ENCODE data around the gene CEP55. TPM values are rescaled to one million over a fixed set of nuclear protein-coding genes. Genes with fewer than 3 reads are reported as not detected.

CEP55 gene
- total RNA-seq, 1 donor from 2014 or later, result 0.89 TPM

DNA sequence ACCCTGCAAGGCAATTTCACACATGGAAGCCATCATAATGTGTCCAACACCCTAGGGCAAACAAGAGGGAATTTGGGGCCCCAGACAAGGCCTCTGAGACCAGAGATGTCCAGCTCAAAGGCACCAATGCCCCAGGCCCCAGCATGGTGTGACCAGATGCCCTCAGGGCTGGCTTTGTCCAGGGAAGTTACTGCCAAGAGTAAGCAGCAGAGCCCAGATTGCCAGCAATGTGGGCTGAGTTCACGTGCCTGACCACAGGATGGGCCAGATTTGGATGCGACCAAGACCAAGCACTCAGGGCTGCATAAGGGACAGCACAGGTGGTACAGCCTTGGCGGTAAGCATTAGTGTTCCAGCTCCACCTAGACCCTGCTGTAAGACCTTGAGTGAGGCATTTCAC, 27.0 kb upstream of the CEP55 start:
- DNase-seq (ENCODE audit: low spot score), result no peak

DNA sequence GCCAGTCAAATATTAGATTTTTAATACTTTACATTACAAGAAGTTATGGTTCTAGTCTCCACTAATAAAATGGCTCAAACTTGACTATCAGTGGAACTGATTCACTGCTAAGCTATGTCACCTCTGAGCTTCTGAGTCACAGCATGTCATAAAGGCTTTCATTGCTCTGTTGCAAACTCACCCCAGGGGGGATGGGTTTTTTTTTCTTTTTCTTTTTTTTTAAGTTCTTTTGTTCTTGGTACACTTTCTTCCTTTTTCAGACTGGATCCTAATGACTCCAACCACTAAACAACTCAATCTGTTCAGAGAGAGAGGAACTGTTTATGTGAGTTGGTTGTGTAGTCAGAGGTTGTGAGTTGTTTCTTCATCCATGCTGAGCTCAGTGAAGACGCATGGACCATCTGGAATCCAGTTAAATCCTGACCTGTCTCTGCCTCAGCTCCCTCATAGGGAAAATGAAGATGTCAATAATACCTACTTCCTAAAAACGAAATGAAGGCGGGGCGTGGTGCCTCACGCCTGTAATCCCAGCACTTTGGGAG, 25.2 kb upstream of the CEP55 start:
- no peak for DNase-seq (ENCODE audit: low spot score)

DNA sequence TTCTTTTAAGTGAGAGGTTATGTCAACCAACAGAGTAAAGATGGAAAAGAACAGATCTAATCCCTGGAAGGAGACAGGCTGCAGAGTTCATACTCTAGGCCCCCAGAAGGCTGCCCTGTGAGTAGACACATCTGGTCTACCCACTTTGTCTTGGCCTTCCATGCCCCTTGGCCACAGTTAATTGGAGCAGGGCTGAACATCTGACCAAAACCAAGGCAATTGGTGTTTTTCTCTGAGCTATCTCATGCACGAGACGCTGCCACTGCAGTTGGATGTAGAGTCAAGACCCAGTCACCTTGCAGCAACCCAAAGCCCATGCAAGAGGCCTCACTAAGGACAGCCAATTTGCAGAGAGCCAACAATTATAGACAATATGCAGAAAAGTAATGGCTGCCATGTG, 23.3 kb upstream of the CEP55 start:
- DNase-seq (ENCODE audit: low spot score), result no peak

DNA sequence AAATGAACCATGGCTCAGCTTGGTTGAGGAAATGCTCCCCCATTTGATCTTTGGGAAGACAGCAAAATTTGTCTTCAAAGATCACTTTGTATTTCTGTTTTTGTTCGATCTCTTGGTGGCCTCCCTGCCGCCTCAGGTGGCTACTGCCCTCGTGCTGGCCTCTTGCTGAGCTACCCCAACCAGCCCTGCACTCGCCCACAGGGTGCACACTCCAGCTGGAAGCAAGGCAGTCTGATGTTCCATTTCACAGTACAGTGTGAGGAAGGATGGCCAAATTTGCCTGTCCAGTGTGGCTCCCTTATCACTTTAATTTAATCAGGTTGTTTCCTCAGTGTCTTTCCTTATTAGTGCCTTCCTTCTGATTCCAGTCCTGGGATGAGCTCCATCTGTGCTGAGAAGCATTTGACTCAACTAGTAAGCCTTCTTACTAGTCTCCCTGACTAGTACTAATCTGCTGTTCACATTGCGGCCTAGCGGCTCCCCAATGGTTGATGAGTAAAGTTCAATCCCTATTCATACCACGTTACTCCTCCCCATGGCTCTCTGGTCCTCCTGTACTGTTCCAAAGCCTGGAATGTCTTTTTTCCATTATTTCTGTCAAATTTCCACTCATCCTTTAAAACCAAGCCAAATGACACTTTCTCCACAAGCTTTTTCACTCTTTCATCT, 22.5 kb upstream of the CEP55 start:
- no peak for DNase-seq (ENCODE audit: low spot score)

DNA sequence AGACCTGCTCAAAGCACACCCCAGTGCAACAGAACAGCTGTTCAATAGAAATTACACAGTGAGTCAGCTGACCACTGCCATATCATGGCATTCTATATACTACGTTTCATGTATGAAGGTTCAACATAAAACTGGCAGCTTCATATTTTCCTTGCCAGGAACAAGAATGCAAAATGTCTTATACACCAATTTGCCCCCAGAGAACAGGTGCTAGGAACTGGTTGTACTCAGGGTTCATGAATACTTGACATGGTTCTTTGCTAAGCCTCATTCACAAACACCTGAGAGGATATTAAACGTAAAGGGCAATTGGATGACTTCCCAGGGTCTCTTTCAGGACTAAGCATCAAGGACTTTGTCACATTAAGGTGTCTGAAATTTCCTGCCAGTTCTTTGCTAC, 21.2 kb upstream of the CEP55 start:
- no peak for DNase-seq (ENCODE audit: low spot score)

DNA sequence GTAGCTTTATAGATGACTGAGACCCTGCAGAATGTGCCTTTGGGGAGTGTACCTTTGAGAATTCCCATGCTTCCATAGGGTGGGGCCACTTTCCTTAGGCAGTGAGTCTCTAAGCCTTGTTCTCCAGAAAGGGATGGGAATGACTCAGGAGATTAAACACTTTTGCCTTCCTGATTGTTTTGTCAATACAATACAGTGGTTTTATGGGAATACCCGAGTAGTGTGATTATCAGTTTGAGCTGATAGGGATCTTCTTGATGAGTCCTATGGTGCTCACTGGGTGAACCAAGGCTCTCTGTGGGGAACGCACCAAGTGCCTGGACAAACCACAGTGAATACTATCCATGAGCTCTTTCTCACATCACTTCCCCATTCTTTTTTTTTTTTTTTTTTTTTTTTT, 20.5 kb upstream of the CEP55 start:
- DNase-seq (ENCODE audit: low spot score), result no peak

DNA sequence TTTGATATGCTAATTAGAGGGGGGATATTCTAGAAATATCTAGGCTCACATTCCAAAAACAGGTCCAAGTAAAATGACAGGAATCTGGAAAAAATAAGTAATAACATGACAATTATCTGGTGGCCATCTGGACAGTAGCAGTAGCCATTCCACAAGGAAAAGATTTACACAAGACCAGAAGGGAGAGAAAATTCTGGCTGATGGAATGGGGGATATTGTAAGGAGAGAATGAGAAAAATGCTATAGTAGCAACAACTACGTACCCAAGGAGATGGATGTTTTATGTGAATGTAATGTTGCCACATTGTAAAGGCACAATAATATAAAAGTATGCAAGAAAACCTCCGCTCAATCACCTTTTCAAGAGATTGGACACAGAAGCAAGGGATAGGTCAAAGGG, 19.7 kb upstream of the CEP55 start:
- no peak for DNase-seq (ENCODE audit: low spot score)

DNA sequence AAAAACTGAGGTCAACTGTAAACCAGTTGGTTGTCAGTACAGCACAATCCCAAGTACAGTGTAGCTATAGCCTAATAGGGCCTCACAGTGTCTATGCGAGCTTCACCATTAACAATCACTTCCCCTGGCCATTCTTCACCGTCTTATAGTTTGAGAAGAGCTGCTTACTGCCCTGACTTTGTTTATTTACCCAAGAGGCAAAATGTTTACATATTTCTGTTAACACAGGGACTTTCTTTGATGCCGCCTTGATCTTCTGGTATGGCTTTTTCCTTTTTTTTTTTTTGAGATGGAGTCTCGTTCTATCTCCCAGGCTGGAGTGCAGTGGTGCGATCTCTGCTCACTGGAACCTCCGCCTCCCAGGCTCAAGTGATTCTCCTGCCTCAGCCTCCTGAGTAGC, 17.5 kb upstream of the CEP55 start:
- no peak for DNase-seq (ENCODE audit: low spot score)

DNA sequence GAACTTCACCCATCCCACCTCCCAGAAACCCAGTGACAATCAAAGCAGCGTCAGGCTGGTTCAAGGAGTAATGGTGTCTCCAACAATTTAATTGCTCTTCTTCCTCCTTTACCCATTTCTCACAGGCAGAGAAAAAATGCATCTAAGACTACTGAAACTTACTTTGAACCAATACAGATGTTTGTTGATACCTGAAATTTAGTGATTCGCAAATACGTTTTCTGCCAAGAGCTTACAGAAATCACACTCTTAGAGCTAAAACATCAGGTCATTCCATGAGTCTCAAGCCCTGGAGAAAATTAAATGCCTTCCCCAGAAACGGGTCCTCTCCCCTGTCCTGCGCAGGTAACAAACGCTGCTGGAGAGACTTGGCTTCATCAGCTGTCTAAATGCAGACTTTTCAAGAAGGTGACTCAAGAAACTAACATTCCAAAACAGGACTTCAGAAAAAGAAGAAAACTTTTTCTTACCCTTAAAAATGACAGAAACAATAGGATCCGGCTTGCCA, 14.7 kb upstream of the CEP55 start:
- DNase-seq (ENCODE audit: low spot score), result no peak

DNA sequence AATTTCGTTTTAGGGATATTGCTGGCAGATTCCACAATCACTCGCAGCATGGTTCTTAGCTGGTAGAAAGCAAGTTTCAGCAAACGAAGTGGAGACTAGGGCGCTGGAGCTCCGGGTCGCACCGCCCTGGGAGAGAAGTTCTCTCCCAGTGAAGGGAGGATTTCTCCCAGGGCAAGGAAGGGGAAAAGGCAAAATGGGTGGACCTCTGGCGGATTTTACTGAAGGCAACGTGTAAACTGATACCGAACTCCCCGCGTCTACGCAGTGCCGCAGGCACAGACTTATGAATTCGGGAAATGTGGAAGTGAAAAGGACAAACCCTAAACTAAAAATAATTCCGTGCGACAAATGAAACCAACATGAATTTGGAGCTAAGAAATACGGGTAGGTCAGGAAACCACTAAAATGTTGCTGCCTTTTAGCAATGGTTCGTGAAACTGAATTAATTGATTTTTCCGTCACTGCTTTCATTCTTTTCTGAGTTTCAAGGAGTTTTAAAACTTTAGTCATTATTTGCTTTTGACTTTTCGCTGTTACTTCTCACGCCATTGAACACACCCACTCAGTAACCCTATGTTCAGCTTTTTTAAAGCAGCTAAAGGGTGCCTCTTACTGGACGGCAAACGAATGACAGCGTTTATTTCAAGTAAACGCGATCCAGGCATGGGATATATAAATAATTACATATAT, 14.1 kb upstream of the CEP55 start, which contains the start of gene MYOF:
Gene MYOF (minus strand): TSS at position 190 of the 690 bp plus-strand sequence. CDS start 140 bp downstream, at position 50.
- peak; percentile 73 for DNase-seq (ENCODE audit: low spot score)

DNA sequence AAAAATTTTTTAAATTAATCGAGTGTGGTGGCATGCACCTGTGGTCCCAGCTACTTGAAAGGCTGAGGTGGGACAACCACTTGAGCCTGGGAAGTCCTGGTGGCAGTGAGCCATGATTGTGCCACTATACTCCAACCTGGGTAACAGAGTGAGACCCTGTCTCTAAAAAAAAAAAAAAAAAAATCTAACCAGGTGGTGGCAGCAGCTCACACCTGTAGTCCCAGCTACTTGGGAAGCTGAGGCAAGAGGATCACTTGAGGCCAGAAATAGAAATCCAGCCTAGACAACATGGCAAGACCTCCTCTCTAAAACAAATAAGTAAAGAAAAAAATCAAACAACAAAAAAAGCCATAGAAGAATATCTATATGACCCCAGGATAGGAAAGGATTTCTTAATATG, 10.7 kb upstream of the CEP55 start:
- no peak for DNase-seq (ENCODE audit: low spot score)

DNA sequence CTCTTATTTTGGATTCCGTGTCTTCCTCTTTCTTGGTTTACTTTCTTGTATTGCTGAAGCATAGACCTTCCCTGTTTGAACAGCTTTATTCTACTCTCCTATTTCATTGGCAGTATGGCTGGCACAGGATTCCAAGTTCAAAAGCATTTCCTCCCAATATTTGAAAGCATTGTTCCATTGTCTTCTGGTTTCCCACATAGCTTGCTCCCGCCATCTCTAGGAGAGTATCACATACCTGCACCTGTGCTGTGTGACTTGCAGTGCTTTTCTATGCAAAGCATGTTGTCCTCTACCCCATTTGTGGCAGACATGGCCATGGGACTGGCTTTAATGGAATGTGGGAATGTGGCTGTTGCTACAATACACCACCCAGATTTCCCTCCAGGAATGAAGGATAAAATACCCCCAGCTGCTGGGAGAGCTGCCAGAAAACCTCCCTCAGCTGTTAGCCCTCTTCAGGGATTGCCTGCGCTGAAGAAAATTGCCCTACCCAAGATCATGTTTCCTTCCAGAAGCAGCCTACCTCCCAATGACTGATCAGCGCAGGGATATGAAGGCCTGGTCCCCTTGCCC, 7.4 kb upstream of the CEP55 start:
- DNase-seq (ENCODE audit: low spot score), result no peak

DNA sequence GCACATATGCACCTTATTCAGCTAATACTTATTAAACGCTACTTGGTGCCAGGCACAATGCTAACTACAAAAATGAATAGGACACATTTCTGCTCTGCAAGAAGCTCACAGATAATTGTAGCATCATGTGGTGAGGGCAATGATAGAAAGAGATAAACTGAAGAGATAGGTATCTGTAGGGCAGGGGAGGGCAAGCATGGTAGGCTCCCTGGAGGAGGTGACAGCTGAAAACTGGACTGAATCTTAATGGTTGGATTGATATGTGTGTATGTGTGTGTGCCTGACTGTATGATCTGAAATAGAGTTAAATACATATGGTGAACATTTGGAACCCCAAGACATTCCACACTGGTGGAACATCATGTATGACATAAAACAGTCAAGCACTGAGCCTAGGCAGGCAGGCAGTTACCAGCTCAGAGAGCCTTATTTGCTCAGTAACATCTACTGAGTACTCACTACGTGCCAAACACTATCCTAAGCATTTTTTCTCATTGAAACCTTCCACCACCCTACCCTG, 4.8 kb upstream of the CEP55 start:
- no peak for DNase-seq (ENCODE audit: low spot score)

DNA sequence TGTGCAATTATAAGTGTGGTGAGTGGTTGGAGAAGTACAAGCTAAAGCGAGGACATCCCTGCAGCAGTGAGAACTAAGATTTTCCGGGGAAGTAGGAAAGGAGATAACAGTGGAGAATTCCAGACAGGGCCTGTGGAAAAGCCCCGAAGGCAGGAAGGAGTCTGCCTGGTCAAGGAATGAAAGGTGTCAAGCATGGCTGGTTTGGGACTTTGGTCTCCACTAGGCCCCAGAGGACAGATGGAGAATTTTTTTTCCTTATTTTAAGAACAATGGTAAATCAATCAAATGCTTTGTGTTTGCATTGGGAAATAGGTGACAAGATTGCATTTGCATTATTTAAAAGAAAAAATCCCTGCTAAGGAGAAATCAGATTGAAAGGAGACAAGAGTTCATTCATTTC, 3.2 kb upstream of the CEP55 start:
- DNase-seq (ENCODE audit: low spot score), result no peak

DNA sequence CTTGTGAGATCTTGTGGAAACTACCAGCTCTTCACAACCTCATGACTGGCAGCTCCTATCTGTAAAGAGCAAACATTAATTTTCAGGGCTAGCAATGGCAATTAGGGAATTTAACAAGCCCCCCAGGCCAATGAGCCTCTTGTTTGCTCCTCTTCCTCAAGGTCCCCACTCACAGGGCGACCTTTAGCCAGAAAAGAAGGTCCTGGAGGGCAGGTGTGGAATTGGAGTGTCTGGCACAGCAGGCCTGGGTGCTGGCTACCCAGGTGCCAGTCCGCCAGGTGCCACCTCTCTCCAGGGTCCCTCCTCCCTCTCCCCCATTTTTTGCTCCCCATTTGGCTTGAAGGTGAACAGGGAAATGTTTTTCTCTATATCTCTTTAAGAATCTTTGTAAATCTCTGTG, 1.9 kb upstream of the CEP55 start:
- DNase-seq (ENCODE audit: low spot score), result no peak

DNA sequence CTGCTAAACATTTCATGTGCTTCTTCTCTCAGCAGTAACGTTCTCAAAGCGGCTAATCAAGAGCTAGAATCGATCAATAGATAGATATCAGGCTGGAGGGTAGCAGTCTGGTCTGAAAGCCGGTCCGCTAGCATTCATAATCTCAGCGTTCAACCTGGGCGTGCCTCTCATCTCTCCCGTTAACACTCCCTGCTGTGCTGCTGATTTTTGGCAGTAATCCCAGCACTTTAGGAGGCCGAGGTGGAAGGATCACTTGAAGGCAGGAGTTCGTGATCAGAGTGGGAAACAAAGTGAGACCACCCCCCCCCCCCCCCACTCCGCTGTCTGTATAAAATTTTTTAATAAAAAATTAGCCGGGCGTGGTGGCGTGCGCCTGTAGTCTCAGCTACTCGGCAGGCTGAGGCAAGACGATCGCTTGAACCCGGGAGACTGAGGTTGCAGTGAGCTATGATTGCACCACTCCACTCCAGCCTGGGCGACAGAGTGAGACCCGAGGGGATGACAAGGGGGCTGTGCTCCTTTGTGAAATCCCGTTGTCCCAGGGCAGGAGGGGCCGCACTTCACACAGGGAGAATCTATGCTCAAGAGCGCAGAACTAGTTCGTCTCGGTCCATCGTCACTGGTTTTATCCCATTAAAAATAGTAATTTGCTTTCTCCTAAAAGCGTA, 624 bp upstream of the CEP55 start:
- DNase-seq (ENCODE audit: low spot score), result no peak

DNA sequence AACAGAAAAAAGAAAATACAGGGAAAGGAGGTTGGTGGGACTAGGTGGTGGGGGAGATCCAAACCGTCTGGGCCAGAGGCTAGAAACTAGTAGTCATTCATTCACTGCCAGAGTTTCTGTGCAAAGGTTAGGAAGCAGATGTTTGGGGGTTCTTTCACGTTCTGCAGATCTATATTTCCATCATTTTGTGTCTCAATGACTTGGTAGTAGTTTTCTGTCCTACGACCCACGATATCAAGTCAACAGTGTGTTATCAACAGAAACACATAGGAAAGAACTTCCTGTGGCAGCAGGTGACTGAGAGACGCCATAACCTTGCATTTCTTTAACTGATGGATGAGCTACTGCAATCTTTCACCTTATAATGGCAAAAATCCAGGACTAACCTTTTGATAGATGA, 1.8 kb downstream of the CEP55 start:
- no peak for DNase-seq (ENCODE audit: low spot score)

DNA sequence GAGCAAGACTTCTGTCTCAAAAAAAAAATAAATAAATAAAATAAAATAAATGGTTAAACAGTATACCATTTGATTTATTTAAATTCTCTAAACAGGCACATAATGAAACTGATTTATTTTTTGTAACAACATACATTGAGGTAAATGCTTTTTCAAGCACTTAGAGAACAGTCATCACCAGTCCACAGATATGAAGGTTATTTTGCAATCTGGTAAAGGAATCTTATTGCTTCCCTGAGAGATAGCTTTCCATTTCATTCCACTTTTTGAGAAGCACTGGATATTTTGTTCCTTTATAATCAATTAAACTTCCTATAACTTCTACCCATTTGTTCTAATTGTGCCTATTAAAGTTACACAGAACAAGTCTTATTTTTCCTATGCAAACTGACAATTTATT, 5.2 kb downstream of the CEP55 start:
- DNase-seq (ENCODE audit: low spot score), result no peak

DNA sequence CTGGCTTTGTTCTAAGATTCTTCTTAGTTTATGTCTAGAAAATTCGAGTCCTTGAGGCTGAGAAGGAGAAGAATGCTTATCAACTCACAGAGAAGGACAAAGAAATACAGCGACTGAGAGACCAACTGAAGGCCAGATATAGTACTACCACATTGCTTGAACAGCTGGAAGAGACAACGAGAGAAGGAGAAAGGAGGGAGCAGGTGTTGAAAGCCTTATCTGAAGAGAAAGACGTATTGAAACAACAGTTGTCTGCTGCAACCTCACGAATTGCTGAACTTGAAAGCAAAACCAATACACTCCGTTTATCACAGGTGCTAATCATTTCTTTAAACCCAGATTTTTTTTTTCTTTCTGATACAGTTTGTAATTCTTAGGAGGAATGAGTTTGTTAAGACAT, 6.7 kb downstream of the CEP55 start:
- no peak for DNase-seq (ENCODE audit: low spot score)

DNA sequence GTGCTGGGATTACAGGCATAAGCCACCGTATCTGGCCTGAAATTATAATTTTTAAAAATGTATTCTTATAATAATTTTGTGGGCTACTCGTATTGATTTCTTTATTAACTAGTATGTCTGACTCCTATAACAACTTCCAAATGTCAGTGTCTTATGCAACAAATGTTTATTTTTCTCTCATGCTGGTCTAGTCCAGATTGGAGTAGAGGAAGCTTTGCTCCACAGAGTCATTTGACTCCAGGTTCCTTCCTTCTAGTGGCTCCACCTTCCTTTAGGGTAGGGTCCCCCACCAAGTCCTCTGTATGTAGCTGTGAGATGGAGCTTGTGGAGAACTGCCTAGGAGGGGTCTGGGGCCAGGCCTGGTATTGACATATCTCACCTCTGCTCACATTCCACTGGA, 8.7 kb downstream of the CEP55 start:
- DNase-seq (ENCODE audit: low spot score), result no peak

DNA sequence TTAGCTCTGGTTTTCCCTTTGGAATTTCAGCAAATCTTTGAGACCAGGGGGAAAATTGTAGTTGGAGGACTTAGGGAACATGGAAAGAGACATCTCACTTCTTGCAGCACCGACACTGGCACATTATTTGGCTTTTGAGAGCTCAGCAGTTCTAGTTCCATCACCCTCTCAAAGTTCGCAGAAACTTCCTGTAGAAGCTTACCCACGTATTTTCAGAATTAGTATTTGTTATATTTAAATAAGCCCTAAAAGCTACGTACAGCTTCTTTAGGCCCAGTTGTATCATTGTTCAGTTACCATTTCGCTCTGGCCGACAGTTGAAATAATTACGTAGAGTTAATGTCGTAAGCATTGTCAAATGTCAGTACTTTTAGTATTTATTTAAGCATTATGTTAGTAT, 13.4 kb downstream of the CEP55 start:
- DNase-seq (ENCODE audit: low spot score), result no peak

DNA sequence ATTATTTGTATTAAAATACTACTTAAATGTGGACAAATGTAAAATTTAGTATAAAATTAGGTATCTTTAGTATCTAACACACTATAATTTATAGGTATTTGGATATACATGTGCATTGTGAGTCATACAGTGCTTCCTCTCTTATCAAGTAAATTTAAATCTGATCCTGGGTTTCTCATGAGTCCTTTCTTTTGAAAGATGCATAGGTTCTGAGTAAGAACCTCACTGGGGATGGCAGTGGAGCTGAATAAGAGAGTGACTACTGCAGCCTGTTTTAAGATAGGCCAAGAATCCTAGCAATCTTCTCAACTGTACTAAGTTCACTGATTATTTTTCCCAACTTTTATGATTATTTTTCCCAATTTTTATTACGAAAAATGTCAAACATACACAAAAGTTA, 16.2 kb downstream of the CEP55 start:
- no peak for DNase-seq (ENCODE audit: low spot score)

Data from ureter (tissue), 1 donor.